Superior temporal gyrus (tissue), 1 donor: ENCODE measurements around the gene CCDC34.
A peak's percentile ranks its signal among the peaks of the same experiment; 100 is the strongest.
"Not testable (repeated sequence)": the region's sequence is repeated elsewhere in the genome, so short reads cannot be mapped to it uniquely, and the experiment has no call there.

ENCODE experiments used
- DNase-seq: peaks from one replicate; pipeline ENCODE4 v3.0.0-alpha.2; 2016; ENCODE audit errors: extremely low spot score

The CCDC34 gene

GRCh38 chr11:27322196-27322595, 40.8 kb downstream of the CCDC34 start:
- DNase-seq = not testable (repeated sequence)

- not testable (repeated sequence) for DNase-seq
These were observed 41.7 kb downstream of the CCDC34 start for GRCh38 chr11:27321340-27321739.

- no peak for DNase-seq
These were observed 43.9 kb downstream of the CCDC34 start for GRCh38 chr11:27319072-27319471.

GRCh38 chr11:27317751-27318150, 45.3 kb downstream of the CCDC34 start:
- DNase-seq = no peak

- no peak for DNase-seq
These were observed 47.2 kb downstream of the CCDC34 start for GRCh38 chr11:27315836-27316235.

GRCh38 chr11:27313157-27313821, 49.7 kb downstream of the CCDC34 start:
- DNase-seq = no peak

GRCh38 chr11:27312110-27312509, 50.9 kb downstream of the CCDC34 start:
- DNase-seq = no peak

GRCh38 chr11:27310707-27311106, 52.3 kb downstream of the CCDC34 start:
- no peak for DNase-seq

- no peak for DNase-seq
These were observed 52.8 kb downstream of the CCDC34 start for GRCh38 chr11:27310182-27310581.

- DNase-seq = no peak
These were observed 54.0 kb downstream of the CCDC34 start for GRCh38 chr11:27309046-27309445.

- DNase-seq = no peak
These were observed 55.8 kb downstream of the CCDC34 start for GRCh38 chr11:27307232-27307631.

GRCh38 chr11:27305751-27306150, 57.3 kb downstream of the CCDC34 start:
- no peak for DNase-seq

- no peak for DNase-seq
These were observed 58.5 kb downstream of the CCDC34 start for GRCh38 chr11:27304514-27304913.

- DNase-seq = no peak
These were observed 59.1 kb downstream of the CCDC34 start for GRCh38 chr11:27303903-27304302.

GRCh38 chr11:27300974-27301373, 62.0 kb downstream of the CCDC34 start:
- DNase-seq = no peak

GRCh38 chr11:27297616-27298015, 65.4 kb downstream of the CCDC34 start:
- DNase-seq = no peak

- peak; percentile 38 for DNase-seq
These were observed 66.5 kb downstream of the CCDC34 start for GRCh38 chr11:27296497-27296896.

GRCh38 chr11:27295928-27296327, 67.1 kb downstream of the CCDC34 start:
- DNase-seq = no peak

GRCh38 chr11:27294654-27295053, 68.4 kb downstream of the CCDC34 start:
- DNase-seq = no peak

GRCh38 chr11:27293515-27294417, 69.2 kb downstream of the CCDC34 start:
- no peak for DNase-seq

- DNase-seq = no peak
These were observed 70.4 kb downstream of the CCDC34 start for GRCh38 chr11:27292637-27293010.

GRCh38 chr11:27291954-27292636, 70.9 kb downstream of the CCDC34 start:
- DNase-seq = no peak
